K562 (cell line): ENCODE data around the gene TRIP6. TPM values are rescaled to one million over a fixed set of nuclear protein-coding genes. Genes with fewer than 3 reads are reported as not detected.
A peak's percentile ranks its signal among the peaks of the same experiment; 100 is the strongest.

ENCODE experiments used
- ASH1L ChIP-seq: fragments of 450-650 bp; IDR thresholded peaks from 2 replicates; pipeline ENCODE4 v1.6.1; 2018; ENCODE audit warnings: borderline replicate concordance, mild to moderate bottlenecking, low read depth; ENCODE audit not compliant: partially characterized antibody
- ATF7 ChIP-seq: fragments of 450-650 bp; IDR thresholded peaks from 2 replicates; pipeline ENCODE4 v1.7.1; 2014; ENCODE audit warnings: mild to moderate bottlenecking, moderate library complexity
- CSDE1 ChIP-seq, 2 experiments: fragments of 450-650 bp; IDR thresholded peaks; 2 replicates each; pipeline ENCODE4 v1.6.1; 2016; ENCODE audit warnings: mild to moderate bottlenecking in 1 of 2
- DPF2 ChIP-seq: fragments of 450-650 bp; IDR thresholded peaks from 2 replicates; pipeline ENCODE4 v1.6.1; 2016
- FOXK2 ChIP-seq, 2 experiments: fragments of 450-650 bp; IDR thresholded peaks in 1 of 2; conservative IDR thresholded peaks in 1 of 2; 2 replicates each; pipeline ENCODE4 v1.6.1; 2016; ENCODE audit warnings: low read depth in 2 of 2, mild to moderate bottlenecking in 1 of 2
- GATAD2A ChIP-seq: fragments of 450-650 bp; IDR thresholded peaks from 2 replicates; pipeline ENCODE4 v1.6.1; 2017
- MTA3 ChIP-seq: fragments of 450-650 bp; formaldehyde crosslinking; IDR thresholded peaks from 2 replicates; pipeline ENCODE4 v1.6.1; 2017; ENCODE audit warnings: mild to moderate bottlenecking, borderline replicate concordance
- MYBL2 ChIP-seq, 2 experiments: fragments of 450-650 bp in 1 of 2; sonication (generic) in 1 of 2; formaldehyde crosslinking in 1 of 2; IDR thresholded peaks; 2 replicates each; pipeline versions ENCODE4 v1.6.1 to v1.8.1; 2017 to 2022; ENCODE audit warnings: borderline replicate concordance in 1 of 2, inconsistent platforms in 1 of 2, low read depth in 1 of 2, mild to moderate bottlenecking in 1 of 2, missing genetic modification reagents in 1 of 2, moderate library complexity in 1 of 2
- NBN ChIP-seq: fragments of 450-650 bp; IDR thresholded peaks from 2 replicates; pipeline ENCODE4 v1.6.1; 2016; ENCODE audit warnings: low read depth, mild to moderate bottlenecking
- PTBP1 ChIP-seq: fragments of 200-400 bp; formaldehyde crosslinking; IDR thresholded peaks from 2 replicates; pipeline ENCODE4 v1.6.1; 2017; ENCODE audit warnings: low read depth, low read length
- RBFOX2 ChIP-seq: fragments of 200-400 bp; formaldehyde crosslinking; IDR thresholded peaks from 2 replicates; pipeline ENCODE4 v1.6.1; 2017; ENCODE audit warnings: low read depth, mild to moderate bottlenecking, low read length, moderate library complexity
- SMAD4 ChIP-seq: fragments of 250-450 bp; sonication (Bioruptor Pico); conservative IDR thresholded peaks from 2 replicates; pipeline ENCODE4 v1.8.0; 2021; ENCODE audit warnings: inconsistent platforms, mild to moderate bottlenecking, moderate library complexity
- SNRNP70 ChIP-seq: fragments of 200-400 bp; formaldehyde crosslinking; optimal IDR thresholded peaks from 2 replicates; pipeline ENCODE3; 2017; ENCODE audit warnings: low read depth, low read length
- STAT5B ChIP-seq: fragments of 250-450 bp; sonication (Bioruptor Pico); IDR thresholded peaks from 2 replicates; pipeline ENCODE4 v1.8.0; 2021; ENCODE audit warnings: mild to moderate bottlenecking, inconsistent platforms
- TBL1XR1 ChIP-seq, 2 experiments: IDR thresholded peaks; 2 replicates each; pipeline ENCODE4 v1.6.1; 2012; ENCODE audit warnings: improper control_type of control experiment in 2 of 2, low read length in 2 of 2, mild to moderate bottlenecking in 1 of 2
- ZNF133 ChIP-seq: fragments of 250-450 bp; sonication (Bioruptor Pico); IDR thresholded peaks from 2 replicates; pipeline ENCODE4 v1.4.0; 2020; ENCODE audit warnings: mild to moderate bottlenecking
- ZNF445 ChIP-seq: fragments of 250-450 bp; sonication (Bioruptor Pico); IDR thresholded peaks from 2 replicates; pipeline ENCODE4 v1.4.0; 2020; ENCODE audit warnings: low read depth, mild to moderate bottlenecking, moderate library complexity
- ZNF668 ChIP-seq: fragments of 250-450 bp; sonication (Bioruptor Pico); IDR thresholded peaks from 2 replicates; pipeline ENCODE4 v1.8.0; 2022; ENCODE audit warnings: mild to moderate bottlenecking, inconsistent platforms
- ZNF76 ChIP-seq: fragments of 250-450 bp; sonication (Bioruptor Pico); IDR thresholded peaks from 2 replicates; pipeline ENCODE4 v1.4.0; 2020; ENCODE audit warnings: mild to moderate bottlenecking, moderate library complexity, borderline replicate concordance
- polyA plus RNA-seq, 8 experiments: library from polyadenylated mRNA; depleted of rRNA in 4 of 8; stranded (reverse) in 5 of 8; unstranded in 3 of 8; fragments of >200 nt; fragmentation: Nextera tagmentation in 2 of 8; fragmentation: Illumina TruSeq in 1 of 8; extraction: Ambion mirVana in 2 of 8; extraction: Trizol in 1 of 8; gene quantifications; 2 replicates each; pipeline versions ENCODE4 v1.2.1 to v1.2.3, GENCODE V29; 2011 to 2014; ENCODE audit warnings: inconsistent platforms in 1 of 8, missing spikeins in 1 of 8
- total RNA-seq, 7 experiments: library from RNA; depleted of rRNA in 6 of 7; stranded (reverse); fragments of >200 nt in 6 of 7; fragmentation: Illumina TruSeq in 2 of 7; extraction: Trizol in 2 of 7; gene quantifications; 2 replicates each; pipeline versions ENCODE4 v1.2.1 to v1.2.3, GENCODE V29; 2011 to 2021; ENCODE audit warnings: low replicate concordance in 1 of 7
- TF ChIP-seq, protein P1 (sequence below): sonication (generic); formaldehyde crosslinking; IDR thresholded peaks from 2 replicates; pipeline ENCODE4 v1.9.0; 2022; ENCODE audit warnings: mild to moderate bottlenecking, missing genetic modification reagents
- TF ChIP-seq, protein P2 (sequence below): fragments of 250-450 bp; sonication (Bioruptor Pico); IDR thresholded peaks from 2 replicates; pipeline ENCODE4 v1.5.0; 2022; ENCODE audit warnings: mild to moderate bottlenecking
- TF ChIP-seq, protein P3 (sequence below): fragments of 450-650 bp; conservative IDR thresholded peaks from 2 replicates; pipeline ENCODE4 v1.6.1; 2016; ENCODE audit warnings: missing genetic modification characterization, low read depth, mild to moderate bottlenecking, missing compliant biosample characterization, moderate library complexity

TRIP6 gene
- total and polyA plus RNA-seq, 9 of the 15 experiments (the other 6 are each of a cell fraction or from before 2014, with no cell fraction given), result 5.9 to 141 (median 54.0) TPM

DNA sequence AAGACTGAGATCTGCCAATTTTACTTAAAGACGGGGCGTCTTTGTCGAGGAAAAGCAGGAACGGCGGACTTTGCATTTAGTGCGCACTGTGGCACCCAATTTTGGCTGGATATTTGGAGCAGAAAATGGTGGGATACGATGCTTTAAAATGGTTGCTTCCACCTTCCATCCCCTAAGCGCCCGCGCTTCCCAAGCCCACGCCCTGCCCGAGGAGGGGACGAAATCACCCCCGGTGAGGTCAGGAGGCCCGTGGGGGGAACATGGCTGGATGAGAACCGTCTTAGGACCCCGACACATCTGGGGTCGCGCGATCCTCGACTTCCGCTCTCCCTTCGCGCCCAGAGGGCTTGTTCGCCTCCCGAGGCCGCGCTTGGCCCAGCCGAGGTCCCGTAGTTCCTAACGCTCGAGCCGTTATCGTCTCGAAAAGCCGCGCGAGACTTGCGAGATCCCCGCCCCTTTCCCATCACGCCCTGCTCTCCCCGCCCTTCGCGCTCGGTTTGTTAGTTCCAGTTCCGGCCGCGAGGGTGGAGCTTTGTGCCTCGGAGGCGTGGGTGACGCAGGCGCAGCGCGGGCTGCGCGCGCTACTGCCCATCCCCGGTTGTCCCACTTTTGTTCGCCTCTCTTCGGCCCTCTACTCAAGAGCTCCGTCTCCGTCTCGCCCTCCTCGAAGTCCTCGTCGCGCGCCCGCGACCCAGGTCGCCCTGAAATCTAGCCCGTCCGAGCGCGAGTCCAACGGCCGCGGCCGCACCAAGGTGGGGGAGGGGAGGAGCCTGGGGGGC is 7.6 kb downstream of the TRIP6 start, which contains the start of gene SRRT (continued):
- TF ChIP-seq CSDE1 (IDR thresholded peaks at IDR 0.05) (peak; percentile 29 to 83; a peak in 3 of 4 replicates), ZNF133 (CRISPR knock-in tag) (peak; percentile 82; the same call in 1 of the 2 replicates), MYBL2 (IDR thresholded peaks at IDR 0.05; ENCODE audit: low read depth) (peak; percentile 96), MYBL2 (CRISPR knock-in tag; IDR thresholded peaks at IDR 0.05; ENCODE audit: borderline replicate concordance) (no peak; the same call in 1 of the 2 replicates), GATAD2A (0 out of 2 replicates have a peak, but pooled peaks have one; percentile 9), DPF2 (no peak), ATF7 (peak; percentile 88), ZNF668 (CRISPR knock-in tag) (peak; percentile 47; the same call in 1 of the 2 replicates), FOXK2 (conservative IDR thresholded peaks at IDR 0.05 in 1 of 2, IDR thresholded peaks at IDR 0.05 in 1 of 2; ENCODE audit: low read depth in 2 of 2) (peak in 1 of 2 experiments; percentile 52; a peak in 1 of 4 replicates), MTA3 (peak; percentile 100), SMAD4 (CRISPR knock-in tag) (peak; percentile 81), PTBP1 (0 out of 2 replicates have a peak, but pooled peaks have one; percentile 16), NBN (peak; percentile 83), ZNF445 (CRISPR knock-in tag) (peak; percentile 70; the same call in 1 of the 2 replicates), RBFOX2 (peak; percentile 98), ZNF76 (CRISPR knock-in tag) (peak; percentile 74; the same call in 1 of the 2 replicates), STAT5B (CRISPR knock-in tag) (no peak), SNRNP70 (no peak), TBL1XR1 (IDR thresholded peaks at IDR 0.05; ENCODE audit: low read length in 2 of 2) (peak in 1 of 2 experiments; percentile 29; a peak in 2 of 4 replicates), ASH1L (no peak)
- TF ChIP-seq, protein P1, sequence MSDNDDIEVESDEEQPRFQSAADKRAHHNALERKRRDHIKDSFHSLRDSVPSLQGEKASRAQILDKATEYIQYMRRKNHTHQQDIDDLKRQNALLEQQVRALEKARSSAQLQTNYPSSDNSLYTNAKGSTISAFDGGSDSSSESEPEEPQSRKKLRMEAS, result peak; percentile 69; the same call in 1 of the 2 replicates
- TF ChIP-seq, protein P2, sequence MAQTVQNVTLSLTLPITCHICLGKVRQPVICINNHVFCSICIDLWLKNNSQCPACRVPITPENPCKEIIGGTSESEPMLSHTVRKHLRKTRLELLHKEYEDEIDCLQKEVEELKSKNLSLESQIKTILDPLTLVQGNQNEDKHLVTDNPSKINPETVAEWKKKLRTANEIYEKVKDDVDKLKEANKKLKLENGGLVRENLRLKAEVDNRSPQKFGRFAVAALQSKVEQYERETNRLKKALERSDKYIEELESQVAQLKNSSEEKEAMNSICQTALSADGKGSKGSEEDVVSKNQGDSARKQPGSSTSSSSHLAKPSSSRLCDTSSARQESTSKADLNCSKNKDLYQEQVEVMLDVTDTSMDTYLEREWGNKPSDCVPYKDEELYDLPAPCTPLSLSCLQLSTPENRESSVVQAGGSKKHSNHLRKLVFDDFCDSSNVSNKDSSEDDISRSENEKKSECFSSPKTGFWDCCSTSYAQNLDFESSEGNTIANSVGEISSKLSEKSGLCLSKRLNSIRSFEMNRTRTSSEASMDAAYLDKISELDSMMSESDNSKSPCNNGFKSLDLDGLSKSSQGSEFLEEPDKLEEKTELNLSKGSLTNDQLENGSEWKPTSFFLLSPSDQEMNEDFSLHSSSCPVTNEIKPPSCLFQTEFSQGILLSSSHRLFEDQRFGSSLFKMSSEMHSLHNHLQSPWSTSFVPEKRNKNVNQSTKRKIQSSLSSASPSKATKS, result no peak
- TF ChIP-seq, protein P3, sequence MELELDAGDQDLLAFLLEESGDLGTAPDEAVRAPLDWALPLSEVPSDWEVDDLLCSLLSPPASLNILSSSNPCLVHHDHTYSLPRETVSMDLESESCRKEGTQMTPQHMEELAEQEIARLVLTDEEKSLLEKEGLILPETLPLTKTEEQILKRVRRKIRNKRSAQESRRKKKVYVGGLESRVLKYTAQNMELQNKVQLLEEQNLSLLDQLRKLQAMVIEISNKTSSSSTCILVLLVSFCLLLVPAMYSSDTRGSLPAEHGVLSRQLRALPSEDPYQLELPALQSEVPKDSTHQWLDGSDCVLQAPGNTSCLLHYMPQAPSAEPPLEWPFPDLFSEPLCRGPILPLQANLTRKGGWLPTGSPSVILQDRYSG (tag), result peak; percentile 70
